HL-60 (cell line): ENCODE measurements around the gene CCDC134.

Source experiments
- DNase-seq, 2 experiments: peaks; one replicate each; pipeline ENCODE4 v3.0.0-alpha.2; 2010 to 2020; ENCODE audit warnings: low read depth in 1 of 2, low spot score in 1 of 2
- H3K27ac ChIP-seq: fragments of 250-450 bp; sonication (Bioruptor Pico); replicated peaks from 2 replicates; pipeline ENCODE4 v1.5.1; 2020; ENCODE audit warnings: mild to moderate bottlenecking, moderate library complexity
- H3K27me3 ChIP-seq: fragments of 250-450 bp; sonication (Bioruptor Pico); 2 replicates; pipeline ENCODE4 v1.5.1; 2021; ENCODE audit warnings: mild to moderate bottlenecking, moderate library complexity; ENCODE audit not compliant: insufficient read depth, poor library complexity, severe bottlenecking
- H3K4me3 ChIP-seq: replicated peaks from 2 replicates; pipeline ENCODE4 v1.5.1; 2011; ENCODE audit warnings: mild to moderate bottlenecking, control low read depth, low read length; ENCODE audit not compliant: insufficient read depth
- CTCF ChIP-seq: IDR thresholded peaks from one replicate; pipeline ENCODE4 v1.5.1; 2011; ENCODE audit warnings: low read length, control low read depth, inconsistent platforms; ENCODE audit not compliant: insufficient read depth
- GABPA ChIP-seq: IDR thresholded peaks from 2 replicates; pipeline ENCODE4 v1.6.1; 2012; ENCODE audit warnings: low read depth
- POLR2AphosphoS5 ChIP-seq: IDR thresholded peaks from 2 replicates; pipeline ENCODE4 v1.6.1; 2012; ENCODE audit warnings: low read depth
- SPI1 ChIP-seq: IDR thresholded peaks from 2 replicates; pipeline ENCODE4 v1.6.1; 2012; ENCODE audit warnings: low read depth, mild to moderate bottlenecking, borderline replicate concordance
- TF ChIP-seq, protein P1 (sequence below): IDR thresholded peaks from 2 replicates; pipeline ENCODE4 v1.6.1; 2012; ENCODE audit warnings: low read depth; ENCODE audit not compliant: insufficient replicate concordance

The CCDC134 gene

GRCh38 chr22:41776381-41776780, 24.1 kb upstream of the CCDC134 start:
- Histone ChIP-seq H3K4me3 (no peak overlapping the region), H3K27me3 (no peaks in the 10 kb centered on the region), H3K27ac (no peak overlapping the region)
- TF ChIP-seq GABPA (no peak), SPI1 (no peak), CTCF (no peak), POLR2AphosphoS5 (no peak)
- TF ChIP-seq, protein P1, sequence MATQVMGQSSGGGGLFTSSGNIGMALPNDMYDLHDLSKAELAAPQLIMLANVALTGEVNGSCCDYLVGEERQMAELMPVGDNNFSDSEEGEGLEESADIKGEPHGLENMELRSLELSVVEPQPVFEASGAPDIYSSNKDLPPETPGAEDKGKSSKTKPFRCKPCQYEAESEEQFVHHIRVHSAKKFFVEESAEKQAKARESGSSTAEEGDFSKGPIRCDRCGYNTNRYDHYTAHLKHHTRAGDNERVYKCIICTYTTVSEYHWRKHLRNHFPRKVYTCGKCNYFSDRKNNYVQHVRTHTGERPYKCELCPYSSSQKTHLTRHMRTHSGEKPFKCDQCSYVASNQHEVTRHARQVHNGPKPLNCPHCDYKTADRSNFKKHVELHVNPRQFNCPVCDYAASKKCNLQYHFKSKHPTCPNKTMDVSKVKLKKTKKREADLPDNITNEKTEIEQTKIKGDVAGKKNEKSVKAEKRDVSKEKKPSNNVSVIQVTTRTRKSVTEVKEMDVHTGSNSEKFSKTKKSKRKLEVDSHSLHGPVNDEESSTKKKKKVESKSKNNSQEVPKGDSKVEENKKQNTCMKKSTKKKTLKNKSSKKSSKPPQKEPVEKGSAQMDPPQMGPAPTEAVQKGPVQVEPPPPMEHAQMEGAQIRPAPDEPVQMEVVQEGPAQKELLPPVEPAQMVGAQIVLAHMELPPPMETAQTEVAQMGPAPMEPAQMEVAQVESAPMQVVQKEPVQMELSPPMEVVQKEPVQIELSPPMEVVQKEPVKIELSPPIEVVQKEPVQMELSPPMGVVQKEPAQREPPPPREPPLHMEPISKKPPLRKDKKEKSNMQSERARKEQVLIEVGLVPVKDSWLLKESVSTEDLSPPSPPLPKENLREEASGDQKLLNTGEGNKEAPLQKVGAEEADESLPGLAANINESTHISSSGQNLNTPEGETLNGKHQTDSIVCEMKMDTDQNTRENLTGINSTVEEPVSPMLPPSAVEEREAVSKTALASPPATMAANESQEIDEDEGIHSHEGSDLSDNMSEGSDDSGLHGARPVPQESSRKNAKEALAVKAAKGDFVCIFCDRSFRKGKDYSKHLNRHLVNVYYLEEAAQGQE = no peak
- no peak for DNase-seq

- Histone ChIP-seq H3K27me3 (no peaks in the 10 kb centered on the region), H3K4me3 (no peak overlapping the region), H3K27ac (no peak overlapping the region)
- DNase-seq = no peak
- TF ChIP-seq GABPA (no peak), CTCF (no peak), POLR2AphosphoS5 (no peak), SPI1 (no peak)
- TF ChIP-seq, protein P1 = no peak
Measured at GRCh38 chr22:41777749-41778425, 22.6 kb upstream of the CCDC134 start.

- no peak for TF ChIP-seq SPI1
- no peak for TF ChIP-seq POLR2AphosphoS5
- TF ChIP-seq GABPA = no peak
- TF ChIP-seq, protein P1 = no peak
- TF ChIP-seq CTCF = no peak
- Histone ChIP-seq H3K27me3 (no peaks in the 10 kb centered on the region), H3K27ac (no peak overlapping the region), H3K4me3 (no peak overlapping the region)
- no peak for DNase-seq
Measured at GRCh38 chr22:41779929-41780505, 20.5 kb upstream of the CCDC134 start.
